DOHH2 (cell line): ENCODE results near the gene ZRANB3.

Experiments
- EZH2phosphoT487 ChIP-seq: fragments of 200-600 bp; sonication (generic); IDR thresholded peaks from 2 replicates; pipeline ENCODE4 v1.6.1; 2017; ENCODE audit warnings: borderline replicate concordance, mild to moderate bottlenecking, antibody characterized with exemption, low read length, moderate library complexity, mixed read lengths
- TF ChIP-seq, protein P1 (sequence below): fragments of 200-600 bp; sonication (generic); IDR thresholded peaks from one replicate; pipeline ENCODE4 v1.5.1; 2014; ENCODE audit warnings: antibody characterized with exemption, mild to moderate bottlenecking, low read depth, low read length; ENCODE audit not compliant: poor library complexity, severe bottlenecking

DNA sequence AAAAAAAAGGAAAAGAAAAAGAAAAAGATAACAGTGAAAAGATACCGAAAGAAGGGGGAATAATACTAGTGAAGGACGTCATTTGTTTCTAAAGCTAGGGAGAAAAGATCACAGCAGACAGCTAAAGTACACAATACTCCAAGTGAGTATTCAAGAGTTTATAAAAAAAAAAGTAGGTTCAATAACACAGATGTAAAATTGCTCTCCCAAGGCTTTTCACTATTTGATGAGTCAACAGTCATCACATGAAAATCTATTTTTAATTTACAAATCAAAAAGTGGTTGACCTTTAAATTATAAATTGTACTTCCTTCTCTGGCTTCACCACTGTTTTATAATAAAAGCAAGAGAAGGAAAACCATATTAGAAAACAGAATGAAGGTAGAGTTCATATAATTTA lies 144.0 kb downstream of the ZRANB3 start:
- TF ChIP-seq, protein P1, sequence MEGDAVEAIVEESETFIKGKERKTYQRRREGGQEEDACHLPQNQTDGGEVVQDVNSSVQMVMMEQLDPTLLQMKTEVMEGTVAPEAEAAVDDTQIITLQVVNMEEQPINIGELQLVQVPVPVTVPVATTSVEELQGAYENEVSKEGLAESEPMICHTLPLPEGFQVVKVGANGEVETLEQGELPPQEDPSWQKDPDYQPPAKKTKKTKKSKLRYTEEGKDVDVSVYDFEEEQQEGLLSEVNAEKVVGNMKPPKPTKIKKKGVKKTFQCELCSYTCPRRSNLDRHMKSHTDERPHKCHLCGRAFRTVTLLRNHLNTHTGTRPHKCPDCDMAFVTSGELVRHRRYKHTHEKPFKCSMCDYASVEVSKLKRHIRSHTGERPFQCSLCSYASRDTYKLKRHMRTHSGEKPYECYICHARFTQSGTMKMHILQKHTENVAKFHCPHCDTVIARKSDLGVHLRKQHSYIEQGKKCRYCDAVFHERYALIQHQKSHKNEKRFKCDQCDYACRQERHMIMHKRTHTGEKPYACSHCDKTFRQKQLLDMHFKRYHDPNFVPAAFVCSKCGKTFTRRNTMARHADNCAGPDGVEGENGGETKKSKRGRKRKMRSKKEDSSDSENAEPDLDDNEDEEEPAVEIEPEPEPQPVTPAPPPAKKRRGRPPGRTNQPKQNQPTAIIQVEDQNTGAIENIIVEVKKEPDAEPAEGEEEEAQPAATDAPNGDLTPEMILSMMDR, result no peak
- TF ChIP-seq EZH2phosphoT487, result no peak
